ENCODE measurements around the gene MND1. TPM values are rescaled to one million over a fixed set of nuclear protein-coding genes. Genes with fewer than 3 reads are reported as not detected.
A peak's percentile ranks its signal among the peaks of the same experiment; 100 is the strongest.

The MND1 gene
- total RNA-seq, 1 donor from 2014 or later, result 1.00 TPM

GRCh38 chr4:153426207-153426885 is 81.9 kb downstream of the MND1 start:
- Mint-ChIP-seq H3K27ac (ENCODE audit: unreplicated experiment) (no peak overlapping the region), H3K27me3 (ENCODE audit: low read depth, unreplicated experiment) (no peaks in the 10 kb centered on the region), H3K36me3 (ENCODE audit: low read depth, unreplicated experiment) (no peaks in the 10 kb centered on the region), H3K4me3 (ENCODE audit: unreplicated experiment) (no peak overlapping the region), H3K9me3 (ENCODE audit: unreplicated experiment) (no peaks in the 10 kb centered on the region), H3K4me1 (ENCODE audit: low read depth, unreplicated experiment) (peaks cover 20% of the 10 kb centered on the region)
- Histone ChIP-seq H3K9me3 (ENCODE audit: insufficient read depth, low read depth, low read length) (no peaks in the 10 kb centered on the region), H3K27ac (ENCODE audit: low read depth, low read length) (no peak overlapping the region), H3K4me1 (ENCODE audit: insufficient read depth, low read length) (peaks cover 5% of the 10 kb centered on the region), H3K27me3 (ENCODE audit: insufficient read depth, low read length) (no peaks in the 10 kb centered on the region), H3K4me3 (ENCODE audit: insufficient read depth, low read depth, low read length) (no peak overlapping the region), H3K79me2 (ENCODE audit: insufficient read depth, low read length) (no peaks in the 10 kb centered on the region), H3K36me3 (ENCODE audit: insufficient read depth, low read length) (no peaks in the 10 kb centered on the region), H3K4me2 (ENCODE audit: low read length) (no peak overlapping the region), H2AFZ (ENCODE audit: low read depth, low read length) (no peak overlapping the region), H4K20me1 (ENCODE audit: insufficient read depth, low read length) (no peaks in the 10 kb centered on the region), H3K9ac (ENCODE audit: low read length) (no peak overlapping the region)
- DNase-seq (ENCODE audit: low read depth) (no peak), FAIRE-seq (no peak)
- no peak for TF ChIP-seq EZH2 (IDR thresholded peaks at IDR 0.05; ENCODE audit: insufficient read depth, low read length)

- H3K9ac ChIP-seq (ENCODE audit: low read length), result no peak overlapping the region
- no peak overlapping the region for H3K4me3 ChIP-seq (ENCODE audit: insufficient read depth, low read depth, low read length)
- H3K4me2 ChIP-seq (ENCODE audit: low read length), result no peak overlapping the region
- no peaks in the 10 kb centered on the region for H3K9me3 ChIP-seq (ENCODE audit: insufficient read depth, low read depth, low read length)
- Mint-ChIP-seq H3K27me3 (ENCODE audit: low read depth, unreplicated experiment) (no peaks in the 10 kb centered on the region), H3K9me3 (ENCODE audit: unreplicated experiment) (no peaks in the 10 kb centered on the region), H3K27ac (ENCODE audit: unreplicated experiment) (no peak overlapping the region), H3K4me1 (ENCODE audit: low read depth, unreplicated experiment) (peaks cover 20% of the 10 kb centered on the region), H3K36me3 (ENCODE audit: low read depth, unreplicated experiment) (no peaks in the 10 kb centered on the region), H3K4me3 (ENCODE audit: unreplicated experiment) (no peak overlapping the region)
- TF ChIP-seq EZH2 (IDR thresholded peaks at IDR 0.05; ENCODE audit: insufficient read depth, low read length) (no peak), CTCF (IDR thresholded peaks at IDR 0.05; ENCODE audit: insufficient read depth, low read depth, low read length) (no peak)
- H3K4me1 ChIP-seq (ENCODE audit: insufficient read depth, low read length), result peaks cover 5% of the 10 kb centered on the region
- no peak overlapping the region for H3K27ac ChIP-seq (ENCODE audit: low read depth, low read length)
- H4K20me1 ChIP-seq (ENCODE audit: insufficient read depth, low read length), result no peaks in the 10 kb centered on the region
- H3K36me3 ChIP-seq (ENCODE audit: insufficient read depth, low read length), result no peaks in the 10 kb centered on the region
- peak overlapping the region; percentile 32 for H2AFZ ChIP-seq (ENCODE audit: low read depth, low read length)
- H3K27me3 ChIP-seq (ENCODE audit: insufficient read depth, low read length), result no peaks in the 10 kb centered on the region
- peak; percentile 83 for FAIRE-seq
- H3K79me2 ChIP-seq (ENCODE audit: insufficient read depth, low read length), result no peaks in the 10 kb centered on the region
- peak; percentile 69 for DNase-seq (ENCODE audit: low read depth)
Measured at GRCh38 chr4:153427363-153428071, 83.0 kb downstream of the MND1 start.

- TF ChIP-seq CTCF (IDR thresholded peaks at IDR 0.05; ENCODE audit: insufficient read depth, low read depth, low read length) (no peak), EZH2 (IDR thresholded peaks at IDR 0.05; ENCODE audit: insufficient read depth, low read length) (no peak)
- Histone ChIP-seq H3K9ac (ENCODE audit: low read length) (no peak overlapping the region), H4K20me1 (ENCODE audit: insufficient read depth, low read length) (no peaks in the 10 kb centered on the region), H3K4me1 (ENCODE audit: insufficient read depth, low read length) (peaks cover 5% of the 10 kb centered on the region), H3K27ac (ENCODE audit: low read depth, low read length) (no peak overlapping the region), H3K27me3 (ENCODE audit: insufficient read depth, low read length) (no peaks in the 10 kb centered on the region), H2AFZ (ENCODE audit: low read depth, low read length) (no peak overlapping the region), H3K4me3 (ENCODE audit: insufficient read depth, low read depth, low read length) (no peak overlapping the region), H3K9me3 (ENCODE audit: insufficient read depth, low read depth, low read length) (no peaks in the 10 kb centered on the region), H3K79me2 (ENCODE audit: insufficient read depth, low read length) (no peaks in the 10 kb centered on the region), H3K4me2 (ENCODE audit: low read length) (no peak overlapping the region), H3K36me3 (ENCODE audit: insufficient read depth, low read length) (no peaks in the 10 kb centered on the region)
- Mint-ChIP-seq H3K9me3 (ENCODE audit: unreplicated experiment) (no peaks in the 10 kb centered on the region), H3K27me3 (ENCODE audit: low read depth, unreplicated experiment) (no peaks in the 10 kb centered on the region), H3K4me3 (ENCODE audit: unreplicated experiment) (peak overlapping the region; percentile 4), H3K4me1 (ENCODE audit: low read depth, unreplicated experiment) (peaks cover 20% of the 10 kb centered on the region), H3K36me3 (ENCODE audit: low read depth, unreplicated experiment) (no peaks in the 10 kb centered on the region), H3K27ac (ENCODE audit: unreplicated experiment) (no peak overlapping the region)
- DNase-seq (ENCODE audit: low read depth) (no peak), FAIRE-seq (no peak)
Measured at GRCh38 chr4:153428941-153429475, 84.5 kb downstream of the MND1 start.

All from astrocyte (in vitro differentiated cells and primary cell).